Measurements from ENCODE around the gene NLRP1.
"Not testable (repeated sequence)": the region's sequence is repeated elsewhere in the genome, so short reads cannot be mapped to it uniquely, and the experiment has no call there.

Gene NLRP1

DNA sequence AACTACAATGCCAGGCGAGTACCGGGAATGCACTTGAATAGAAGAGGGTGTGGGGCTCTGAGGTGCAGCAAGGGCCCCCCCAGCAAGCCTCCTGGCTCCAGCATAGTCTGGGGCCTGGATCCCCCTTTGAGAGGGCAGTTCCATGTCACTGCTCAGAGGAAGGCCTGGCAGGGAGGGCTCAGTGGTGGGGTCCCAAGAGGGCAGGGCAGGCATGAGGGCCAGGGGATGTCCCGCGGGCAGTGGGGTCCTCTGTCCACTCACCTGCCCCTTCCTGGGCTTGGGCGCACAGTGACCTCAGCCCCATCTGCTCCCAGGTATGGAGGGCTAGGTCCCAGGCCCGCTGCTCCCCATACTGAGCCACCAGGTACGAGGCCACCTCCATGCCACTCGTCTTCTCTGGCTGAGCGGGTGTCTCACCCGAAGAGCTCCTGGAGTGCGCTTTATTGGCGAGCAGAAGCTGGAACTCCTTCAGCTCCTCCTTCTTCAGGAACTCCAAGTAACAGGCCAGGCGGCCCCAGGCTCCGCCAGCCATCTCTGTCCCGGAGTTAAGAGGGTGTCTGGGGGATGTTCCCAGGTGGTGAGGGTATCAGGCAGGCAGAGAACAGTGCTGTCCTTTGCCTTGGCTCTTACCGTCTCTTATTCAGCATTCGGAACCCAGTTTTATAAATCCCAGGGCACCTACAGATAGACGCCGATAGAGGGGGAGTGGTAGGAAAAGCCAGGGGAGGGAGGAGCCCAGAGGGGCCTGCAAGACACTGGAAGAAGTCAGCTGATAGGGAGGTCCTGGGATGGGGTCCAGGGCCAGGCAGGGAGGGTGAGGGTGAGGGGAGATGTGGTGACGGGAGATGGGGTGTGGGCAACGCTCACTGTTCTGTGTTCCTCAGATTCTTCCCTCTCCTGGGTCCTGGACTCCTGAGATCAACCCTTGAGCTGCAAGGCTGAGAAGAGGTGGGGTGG lies 605 bp downstream of the NLRP1 start:
- no peak for TF ChIP-seq CTCF (IDR thresholded peaks at IDR 0.05; ENCODE audit: control insufficient read depth, extremely low read depth, insufficient read depth)
- DNase-seq (ENCODE audit: low read depth) = no peak
- H3K4me3 ChIP-seq (ENCODE audit: low read depth, low read length) = no peak overlapping the region

GRCh38 chr17:5582209-5583185 lies 1.8 kb downstream of the NLRP1 start:
- no peak overlapping the region for H3K4me3 ChIP-seq (ENCODE audit: low read depth, low read length)
- DNase-seq (ENCODE audit: low read depth) = no peak
- no peak for TF ChIP-seq CTCF (IDR thresholded peaks at IDR 0.05; ENCODE audit: control insufficient read depth, extremely low read depth, insufficient read depth)

- H3K4me3 ChIP-seq (ENCODE audit: low read depth, low read length) = no peak overlapping the region
- DNase-seq (ENCODE audit: low read depth) = no peak
- TF ChIP-seq CTCF (IDR thresholded peaks at IDR 0.05; ENCODE audit: control insufficient read depth, extremely low read depth, insufficient read depth) = no peak
These were observed 2.7 kb downstream of the NLRP1 start for GRCh38 chr17:5581655-5582054.

- TF ChIP-seq CTCF (IDR thresholded peaks at IDR 0.05; ENCODE audit: control insufficient read depth, extremely low read depth, insufficient read depth) = no peak
- DNase-seq (ENCODE audit: low read depth) = no peak
- H3K4me3 ChIP-seq (ENCODE audit: low read depth, low read length) = no peak overlapping the region
These were observed 3.3 kb downstream of the NLRP1 start for GRCh38 chr17:5580969-5581368.

DNA sequence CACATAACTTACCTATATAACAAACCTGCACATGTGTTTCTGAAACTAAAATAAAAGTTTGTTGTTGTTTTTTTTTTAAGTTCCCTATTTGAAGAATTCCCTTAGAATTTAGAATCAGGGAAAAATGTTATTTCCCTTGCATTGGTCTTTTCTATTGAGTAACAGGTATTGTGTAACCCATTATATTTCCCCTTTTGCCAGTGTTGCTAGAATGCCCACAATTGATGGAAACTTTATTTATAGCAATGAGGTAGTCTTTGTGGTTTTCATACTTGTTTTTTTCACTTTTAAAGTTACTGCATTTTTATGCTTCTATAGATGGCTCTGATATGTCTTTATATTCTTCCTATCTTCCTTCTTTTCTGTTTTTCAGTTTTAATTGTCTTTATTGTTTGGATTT lies 3.9 kb downstream of the NLRP1 start:
- TF ChIP-seq CTCF (IDR thresholded peaks at IDR 0.05; ENCODE audit: control insufficient read depth, extremely low read depth, insufficient read depth) = no peak
- no peak overlapping the region for H3K4me3 ChIP-seq (ENCODE audit: low read depth, low read length)
- DNase-seq (ENCODE audit: low read depth) = no peak

- H3K4me3 ChIP-seq (ENCODE audit: low read depth, low read length); DNase-seq (ENCODE audit: low read depth): not testable (repeated sequence)
These were observed 5.5 kb downstream of the NLRP1 start for GRCh38 chr17:5578768-5579167.

GRCh38 chr17:5573017-5573416 lies 11.3 kb downstream of the NLRP1 start:
- DNase-seq (ENCODE audit: low read depth); H3K4me3 ChIP-seq (ENCODE audit: low read depth, low read length): not testable (repeated sequence)
